ENCODE measurements around the gene MROH2B. TPM values are rescaled to one million over a fixed set of nuclear protein-coding genes. Genes with fewer than 3 reads are reported as not detected.

MROH2B gene
- total and polyA plus RNA-seq, 2 of the 13 experiments (the other 11 are each of a cell fraction or from before 2014, with no cell fraction given), result not detected

- in situ Hi-C loops (cut with HindIII; ENCODE audit: extremely low pct_ligation_motif_present, low pct_unique_long_range_greater_than_20kb), result no loop called here
- ATAC-seq (0 out of 3 replicates have a peak, but pooled peaks have one; percentile 29), FAIRE-seq (no peak), DNase-seq (ENCODE audit: low spot score) (no peak)
- Histone ChIP-seq H4K20me1 (ENCODE audit: insufficient read depth, low read length) (no peaks in the 10 kb centered on the region), H3K4me3 (replicated peaks in 1 of 3; ENCODE audit: insufficient read depth in 1 of 3, low read depth in 2 of 3, low read length in 3 of 3) (no peak overlapping the region), H3K4me1 (ENCODE audit: insufficient read depth, low read length) (no peaks in the 10 kb centered on the region), H3K79me2 (ENCODE audit: insufficient read depth, low read length) (no peaks in the 10 kb centered on the region), H3K9ac (ENCODE audit: insufficient read depth, low read depth, low read length) (no peak overlapping the region), H3K27me3 (ENCODE audit: control insufficient read depth in 1 of 2, insufficient read depth in 2 of 2, low read length in 2 of 2) (no peaks in the 10 kb centered on the region), H3K4me2 (ENCODE audit: low read depth, low read length) (no peak overlapping the region), H3K27ac (ENCODE audit: extremely low read length, insufficient read depth, low read length) (no peak overlapping the region), H3K36me3 (replicated peaks in 1 of 2; ENCODE audit: control insufficient read depth in 1 of 2, insufficient read depth in 2 of 2, low read length in 2 of 2) (no peaks in the 10 kb centered on the region), H2AFZ (ENCODE audit: low read length) (no peak overlapping the region), H3K9me3 (ENCODE audit: low read length) (peaks cover 6% of the 10 kb centered on the region; the same call in 1 of the 2 replicates)
- WGBS (ENCODE audit: low lambda C conversion rate), result 6% methylated on average over 3 of the region's 3 CpGs
- TF ChIP-seq ZNF547 (CRISPR knock-in tag; IDR thresholded peaks at IDR 0.05) (no peak), ZSCAN21 (CRISPR knock-in tag; IDR thresholded peaks at IDR 0.05; ENCODE audit: borderline replicate concordance) (no peak), STAG1 (CRISPR knock-in tag; IDR thresholded peaks at IDR 0.05) (peak; percentile 46), NCOA5 (CRISPR knock-in tag; IDR thresholded peaks at IDR 0.05) (no peak), ZNF878 (CRISPR knock-in tag; IDR thresholded peaks at IDR 0.05) (no peak), SMC3 (IDR thresholded peaks at IDR 0.05; ENCODE audit: low read length) (peak; percentile 31; the same call in 1 of the 2 replicates), PAF1 (CRISPR knock-in tag; IDR thresholded peaks at IDR 0.05) (no peak), MBD4 (IDR thresholded peaks at IDR 0.05; ENCODE audit: borderline replicate concordance, low read length) (no peak), ZBTB7A (CRISPR knock-in tag; IDR thresholded peaks at IDR 0.05) (no peak), CREM (IDR thresholded peaks at IDR 0.05) (no peak), CREM (CRISPR knock-in tag; IDR thresholded peaks at IDR 0.05) (no peak), GATA4 (IDR thresholded peaks at IDR 0.05; ENCODE audit: borderline replicate concordance, low read depth) (no peak), TBX2 (CRISPR knock-in tag; IDR thresholded peaks at IDR 0.05; ENCODE audit: borderline replicate concordance) (no peak), HOXA3 (CRISPR knock-in tag; IDR thresholded peaks at IDR 0.05) (no peak)
- CTCF ChIA-PET (ENCODE audit: low intra/inter-chr PET ratio, low total read pairs), result interaction anchor here (1.9 kb wide), 1 partner anchor 213 kb away, joined by 7 read pairs; no protein-coding TSS in a partner anchor
- intact Hi-C loops (cut with micrococcal nuclease; ENCODE audit: unreplicated experiment), result loop anchor here (1.0 kb wide), 1 partner anchor 214 kb away; no protein-coding TSS in a partner anchor
- POLR2A ChIA-PET, result no interaction called here
- no TSS peak for BruUV-seq (replicated peaks)
These were observed 47.0 kb upstream of the MROH2B start for GRCh38 chr5:41118177-41118576.

All from HepG2 (cell line).